HepG2 (cell line): Measurements from ENCODE around the gene LDLRAD4. TPM values are rescaled to one million over a fixed set of nuclear protein-coding genes. Genes with fewer than 3 reads are reported as not detected.

Experiments used
- ATAC-seq: fragments of 200-7000 bp; cut with Tn5 transposase; 3 replicates; pipeline ENCODE4 v1.9.1; 2020; ENCODE audit warnings: mild to moderate bottlenecking, moderate library complexity
- BruUV-seq: library from RNA; stranded (reverse); fragments of 400-500 nt; replicated peaks from 2 replicates; lab custom pipeline; 2021; lab: Mats Ljungman, UMichigan
- CTCF ChIA-PET: fragments of 300-600 bp; formaldehyde crosslinking; extraction: SDS; loops from one replicate; lab custom pipeline; 2021; ENCODE audit warnings: low total read pairs, inconsistent platforms, low intra/inter-chr PET ratio; lab: Yijun Ruan, JAX
- POLR2A ChIA-PET: fragments of 350-600 bp; sonication (Branson Sonifier 250); formaldehyde crosslinking; loops from one replicate; lab custom pipeline; 2020; ENCODE audit warnings: antibody characterized with exemption, inconsistent platforms; lab: Yijun Ruan, JAX
- DNase-seq: peaks from one replicate; pipeline ENCODE4 v3.0.0-alpha.2; 2015; ENCODE audit warnings: low spot score
- FAIRE-seq: peaks from 3 replicates; lab custom pipeline; 2011; peaks lifted over from hg19 to GRCh38; lab: Jason Lieb, UNC
- H2AFZ ChIP-seq: one replicate; pipeline ENCODE4 v1.6.1; 2011; ENCODE audit warnings: low read length, inconsistent platforms
- H3K27ac ChIP-seq: fragments of 300-600 bp; 3 replicates; pipeline ENCODE4 v1.8.0; 2011; ENCODE audit warnings: mixed run types, mild to moderate bottlenecking, mixed read lengths, low read length, inconsistent platforms; ENCODE audit not compliant: insufficient read depth; ENCODE audit errors: extremely low read length
- H3K27me3 ChIP-seq, 2 experiments: fragments of 200-600 bp in 1 of 2; 2 replicates in 1 of 2; 3 replicates in 1 of 2; pipeline versions ENCODE4 v1.6.0 to v1.8.0; 2011; ENCODE audit warnings: low read length in 2 of 2, mild to moderate bottlenecking in 2 of 2, moderate library complexity in 2 of 2, inconsistent platforms in 1 of 2; ENCODE audit not compliant: insufficient read depth in 2 of 2, control insufficient read depth in 1 of 2
- H3K36me3 ChIP-seq, 2 experiments: fragments of 200-600 bp in 1 of 2; replicated peaks in 1 of 2; 2 replicates in 1 of 2; 3 replicates in 1 of 2; pipeline versions ENCODE4 v1.5.1 to v1.8.0; 2011; ENCODE audit warnings: low read length in 2 of 2, inconsistent platforms in 1 of 2; ENCODE audit not compliant: insufficient read depth in 2 of 2, control insufficient read depth in 1 of 2
- H3K4me1 ChIP-seq: 2 replicates; pipeline ENCODE4 v1.5.1; 2012; ENCODE audit warnings: low read length, inconsistent platforms; ENCODE audit not compliant: insufficient read depth
- H3K4me2 ChIP-seq: 2 replicates; pipeline ENCODE4 v1.6.0; 2011; ENCODE audit warnings: low read depth, low read length, inconsistent platforms
- H3K4me3 ChIP-seq, 3 experiments: fragments of 200-600 bp in 1 of 3; sonication (generic), shearing (Covaris generic) in 1 of 3; replicated peaks in 1 of 3; 2 replicates each; pipeline ENCODE4 v1.5.1; 2011 to 2016; ENCODE audit warnings: low read length in 3 of 3, inconsistent platforms in 2 of 3, low read depth in 2 of 3, mild to moderate bottlenecking in 2 of 3, control low read depth in 1 of 3, mixed read lengths in 1 of 3; ENCODE audit not compliant: insufficient read depth in 1 of 3
- H3K79me2 ChIP-seq: one replicate; pipeline ENCODE4 v1.6.1; 2011; ENCODE audit warnings: low read length, inconsistent platforms; ENCODE audit not compliant: insufficient read depth
- H3K9ac ChIP-seq: 2 replicates; pipeline ENCODE4 v1.6.0; 2011; ENCODE audit warnings: mild to moderate bottlenecking, low read depth, low read length, inconsistent platforms; ENCODE audit not compliant: insufficient read depth
- H3K9me3 ChIP-seq: 2 replicates; pipeline ENCODE4 v1.5.1; 2012; ENCODE audit warnings: mild to moderate bottlenecking, low read length
- H4K20me1 ChIP-seq: 2 replicates; pipeline ENCODE4 v1.6.0; 2011; ENCODE audit warnings: inconsistent platforms, mild to moderate bottlenecking, low read length, moderate library complexity; ENCODE audit not compliant: insufficient read depth
- E2F2 ChIP-seq: sonication (generic); formaldehyde crosslinking; IDR thresholded peaks from 2 replicates; pipeline ENCODE4 v1.4.0; 2020; ENCODE audit warnings: missing genetic modification reagents, borderline replicate concordance
- HMG20B ChIP-seq: conservative IDR thresholded peaks from 2 replicates; pipeline ENCODE4 v1.6.1; 2016; ENCODE audit warnings: missing genetic modification reagents, missing compliant biosample characterization
- KLF16 ChIP-seq, 2 experiments: sonication (generic) in 1 of 2; formaldehyde crosslinking in 1 of 2; IDR thresholded peaks; 2 replicates each; pipeline versions ENCODE4 v1.6.1 to v1.8.0; 2016 to 2023; ENCODE audit warnings: missing genetic modification reagents in 2 of 2, missing compliant biosample characterization in 1 of 2
- RFX5 ChIP-seq: IDR thresholded peaks from 2 replicates; pipeline ENCODE4 v1.6.1; 2011; ENCODE audit warnings: low read depth, low read length, improper control_type of control experiment
- SMC3 ChIP-seq: IDR thresholded peaks from 2 replicates; pipeline ENCODE4 v1.6.1; 2011; ENCODE audit warnings: low read length, improper control_type of control experiment
- SOX5 ChIP-seq: IDR thresholded peaks from 2 replicates; pipeline ENCODE4 v1.6.1; 2016; ENCODE audit warnings: borderline replicate concordance
- XRCC5 ChIP-seq: fragments of 200-400 bp; formaldehyde crosslinking; optimal IDR thresholded peaks from 2 replicates; pipeline ENCODE3; 2017; ENCODE audit warnings: mild to moderate bottlenecking, low read length
- YEATS4 ChIP-seq: sonication (generic); formaldehyde crosslinking; IDR thresholded peaks from 2 replicates; pipeline ENCODE4 v1.4.0; 2020; ENCODE audit warnings: missing genetic modification reagents, borderline replicate concordance
- ZNF180 ChIP-seq: sonication (generic); formaldehyde crosslinking; IDR thresholded peaks from 2 replicates; pipeline ENCODE4 v1.4.0; 2020; ENCODE audit warnings: low read depth, missing genetic modification reagents, borderline replicate concordance
- ZNF264 ChIP-seq: sonication (generic); formaldehyde crosslinking; IDR thresholded peaks from 2 replicates; pipeline ENCODE4 v1.4.0; 2020; ENCODE audit warnings: missing genetic modification reagents
- ZNF326 ChIP-seq: sonication (generic); formaldehyde crosslinking; IDR thresholded peaks from 2 replicates; pipeline ENCODE4 v1.4.0; 2020; ENCODE audit warnings: missing genetic modification reagents, borderline replicate concordance
- ZNF749 ChIP-seq: sonication (generic); formaldehyde crosslinking; IDR thresholded peaks from 2 replicates; pipeline ENCODE4 v1.8.0; 2022; ENCODE audit warnings: mild to moderate bottlenecking, missing genetic modification reagents, moderate library complexity, borderline replicate concordance
- WGBS: methylation state at CpG from one replicate; pipeline ENCODE4 v1.1.6; 2017; ENCODE audit warnings: low lambda C conversion rate; 5-methylcytosine and 5-hydroxymethylcytosine counted together
- in situ Hi-C: cut with HindIII; loops from 2 replicates; pipeline ENCODE4 v1.10.0; 2017; ENCODE audit warnings: low pct_unique_long_range_greater_than_20kb; ENCODE audit not compliant: extremely low pct_ligation_motif_present
- intact Hi-C: fragments of 100-400 bp; cut with micrococcal nuclease; formaldehyde crosslinking; loops from one replicate; pipeline ENCODE4 v1.10.0; 2022; ENCODE audit not compliant: unreplicated experiment
- polyA plus RNA-seq, 8 experiments: library from polyadenylated mRNA; depleted of rRNA in 3 of 8; stranded (reverse) in 7 of 8; unstranded in 1 of 8; fragments of >200 nt; fragmentation: Illumina TruSeq in 4 of 8; extraction: Trizol in 4 of 8; gene quantifications; 2 replicates each; pipeline versions ENCODE4 v1.2.1 to v1.2.3, GENCODE V29; 2011 to 2016; ENCODE audit warnings: low read depth in 4 of 8, missing spikeins in 1 of 8, mixed read lengths in 1 of 8; ENCODE audit not compliant: insufficient read depth in 1 of 8
- total RNA-seq, 5 experiments: library from RNA; depleted of rRNA; stranded (reverse); fragments of >200 nt; fragmentation: Illumina TruSeq; extraction: Trizol; gene quantifications; 2 replicates each; pipeline ENCODE4 v1.2.3, GENCODE V29; 2016; ENCODE audit warnings: low read depth in 1 of 5
- TF ChIP-seq, protein P1 (sequence below): IDR thresholded peaks from 2 replicates; pipeline ENCODE4 v1.6.1; 2016; ENCODE audit warnings: low read depth, borderline replicate concordance
- TF ChIP-seq, protein P2 (sequence below): sonication (generic); formaldehyde crosslinking; IDR thresholded peaks from 2 replicates; pipeline ENCODE4 v1.4.0; 2020; ENCODE audit warnings: missing genetic modification reagents

LDLRAD4 gene
- total and polyA plus RNA-seq, 2 of the 13 experiments (the other 11 are each of a cell fraction or from before 2014, with no cell fraction given): 13.6 to 20.9 TPM

- Histone ChIP-seq H3K4me1 (peaks cover 5% of the 10 kb centered on the region), H2AFZ (no peak overlapping the region), H3K79me2 (no peaks in the 10 kb centered on the region), H3K9ac (no peak overlapping the region), H3K27me3 (no peaks in the 10 kb centered on the region), H3K4me2 (no peak overlapping the region), H3K9me3 (no peaks in the 10 kb centered on the region), H3K27ac (no peak overlapping the region), H3K36me3 (no peaks in the 10 kb centered on the region), H4K20me1 (no peaks in the 10 kb centered on the region), H3K4me3 (no peak overlapping the region)
- no peak for TF ChIP-seq HMG20B (CRISPR knock-in tag)
- intact Hi-C loops: no loop called here
- in situ Hi-C loops: loop anchor here (5.0 to 25.0 kb wide), 4 partner anchors 71 to 616 kb away; partner anchors contain the start of gene LDLRAD4
- DNase-seq (no peak), FAIRE-seq (no peak), ATAC-seq (no peak)
- 95% methylated on average over 9 of the region's 9 CpGs for WGBS
- no TSS peak for BruUV-seq
- ChIA-PET CTCF (no interaction called here), POLR2A (no interaction called here)
Measured at GRCh38 chr18:13628211-13628610, 409.7 kb downstream of the LDLRAD4 start.

DNA sequence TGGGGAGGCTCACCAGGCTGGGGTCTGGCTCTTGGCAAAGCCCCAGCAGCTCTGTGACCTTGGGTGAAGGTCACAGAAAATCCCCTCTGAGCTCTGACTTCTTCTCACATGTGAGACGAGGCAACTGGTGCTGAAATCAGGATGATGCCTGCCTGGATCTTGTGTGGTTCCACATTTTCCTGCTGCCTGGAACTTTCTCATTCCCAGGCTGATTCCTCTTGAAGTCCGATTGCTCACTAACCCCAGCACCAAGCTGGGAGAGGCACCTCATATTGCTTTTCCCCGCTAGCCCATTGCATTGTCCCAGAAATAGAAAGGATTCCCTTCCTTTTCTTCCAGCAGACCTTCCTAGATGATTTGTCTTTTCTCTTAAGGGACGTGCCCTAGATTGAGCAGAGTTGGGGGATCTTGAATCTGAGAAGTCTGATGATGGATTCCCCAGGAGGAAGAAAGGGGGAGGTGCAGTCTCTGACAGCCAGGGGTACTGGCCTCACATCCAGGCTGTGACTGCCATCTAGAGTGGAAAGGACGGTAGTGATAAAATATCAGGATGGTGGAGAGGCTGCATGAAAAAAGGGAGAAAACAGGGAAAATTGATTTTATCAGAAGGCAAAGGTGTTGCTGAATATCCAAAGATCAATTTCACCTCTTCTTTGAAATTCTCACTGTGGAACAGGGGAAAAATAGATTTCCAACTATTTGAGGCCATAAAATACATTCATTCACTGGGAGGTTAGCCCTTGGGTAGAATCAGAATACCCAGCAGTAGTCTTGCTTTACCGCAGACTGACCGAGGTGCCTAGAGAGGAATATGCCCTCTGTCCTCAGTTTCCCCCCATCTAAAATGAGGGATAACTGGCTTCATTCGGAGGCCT, 411.5 kb downstream of the LDLRAD4 start:
- no TSS peak for BruUV-seq
- FAIRE-seq (peak; percentile 93), ATAC-seq (peak; percentile 95), DNase-seq (peak; percentile 67)
- H4K20me1 ChIP-seq: no peaks in the 10 kb centered on the region
- H3K4me3 ChIP-seq: no peak overlapping the region
- no peaks in the 10 kb centered on the region for H3K9me3 ChIP-seq
- in situ Hi-C loops (loop anchor here (5.0 to 25.0 kb wide), 4 partner anchors 73 to 618 kb away; partner anchors contain the start of gene LDLRAD4), intact Hi-C loops (loop anchor here (1.0 to 5.0 kb wide), 5 partner anchors 73 to 638 kb away; partner anchors contain the start of genes CEP192 and LDLRAD4)
- H3K36me3 ChIP-seq: no peaks in the 10 kb centered on the region
- H3K4me2 ChIP-seq: no peak overlapping the region
- ChIA-PET POLR2A (interaction anchor here (1.0 kb wide), 1 partner anchor 490 kb away, joined by 4 read pairs; no protein-coding TSS in a partner anchor), CTCF (interaction anchor here (0.8 to 1.5 kb wide), 4 partner anchors 72 to 627 kb away, joined by 4 to 9 read pairs (median 6); no protein-coding TSS in a partner anchor)
- no peaks in the 10 kb centered on the region for H3K27me3 ChIP-seq
- no peak overlapping the region for H3K27ac ChIP-seq
- no peaks in the 10 kb centered on the region for H3K79me2 ChIP-seq
- H3K4me1 ChIP-seq: peaks cover 5% of the 10 kb centered on the region
- WGBS: 57% methylated on average over 7 of the region's 8 CpGs
- H2AFZ ChIP-seq: no peak overlapping the region
- H3K9ac ChIP-seq: no peak overlapping the region
- no peak for TF ChIP-seq ZNF326 (CRISPR knock-in tag)
- TF ChIP-seq SMC3: peak; percentile 88
- TF ChIP-seq E2F2 (CRISPR knock-in tag): no peak
- TF ChIP-seq SOX5 (CRISPR knock-in tag): no peak
- TF ChIP-seq, protein P1, sequence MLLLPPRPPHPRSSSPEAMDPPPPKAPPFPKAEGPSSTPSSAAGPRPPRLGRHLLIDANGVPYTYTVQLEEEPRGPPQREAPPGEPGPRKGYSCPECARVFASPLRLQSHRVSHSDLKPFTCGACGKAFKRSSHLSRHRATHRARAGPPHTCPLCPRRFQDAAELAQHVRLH (CRISPR knock-in tag): no peak; the same call in 1 of the 2 replicates
- TF ChIP-seq ZNF180 (CRISPR knock-in tag): no peak
- TF ChIP-seq KLF16 (CRISPR knock-in tag; IDR thresholded peaks at IDR 0.05): 0 out of 4 replicates have a peak, but pooled peaks of 1 of the 2 experiments have one; percentile 33
- TF ChIP-seq ZNF264 (CRISPR knock-in tag): no peak
- no peak for TF ChIP-seq YEATS4
- TF ChIP-seq, protein P2, sequence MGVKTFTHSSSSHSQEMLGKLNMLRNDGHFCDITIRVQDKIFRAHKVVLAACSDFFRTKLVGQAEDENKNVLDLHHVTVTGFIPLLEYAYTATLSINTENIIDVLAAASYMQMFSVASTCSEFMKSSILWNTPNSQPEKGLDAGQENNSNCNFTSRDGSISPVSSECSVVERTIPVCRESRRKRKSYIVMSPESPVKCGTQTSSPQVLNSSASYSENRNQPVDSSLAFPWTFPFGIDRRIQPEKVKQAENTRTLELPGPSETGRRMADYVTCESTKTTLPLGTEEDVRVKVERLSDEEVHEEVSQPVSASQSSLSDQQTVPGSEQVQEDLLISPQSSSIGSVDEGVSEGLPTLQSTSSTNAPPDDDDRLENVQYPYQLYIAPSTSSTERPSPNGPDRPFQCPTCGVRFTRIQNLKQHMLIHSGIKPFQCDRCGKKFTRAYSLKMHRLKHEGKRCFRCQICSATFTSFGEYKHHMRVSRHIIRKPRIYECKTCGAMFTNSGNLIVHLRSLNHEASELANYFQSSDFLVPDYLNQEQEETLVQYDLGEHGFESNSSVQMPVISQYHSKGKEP (CRISPR knock-in tag): no peak
- TF ChIP-seq ZNF749 (CRISPR knock-in tag): no peak
- TF ChIP-seq RFX5: no peak
- peak; percentile 23 for TF ChIP-seq XRCC5
